Epithelial cell of proximal tubule (primary cell): Measurements from ENCODE around the gene DGKZ. TPM values are rescaled to one million over a fixed set of nuclear protein-coding genes. Genes with fewer than 3 reads are reported as not detected.

ENCODE experiments used
- DNase-seq: peaks from one replicate; pipeline ENCODE4 v3.0.0-alpha.2; 2011; ENCODE audit warnings: low read depth
- H3K4me3 ChIP-seq: 2 replicates; pipeline ENCODE4 v1.5.1; 2011; ENCODE audit warnings: low read depth, mild to moderate bottlenecking, low read length
- total RNA-seq: library from RNA; depleted of rRNA; stranded (reverse); fragments of >200 nt; gene quantifications from 2 replicates; pipeline ENCODE4 v1.2.3, GENCODE V29; 2015
- TF ChIP-seq, protein P1 (sequence below): conservative IDR thresholded peaks from 2 replicates; pipeline ENCODE4 v1.5.1; 2012; ENCODE audit warnings: low read depth, mild to moderate bottlenecking, low read length

The DGKZ gene
- total RNA-seq, 1 donor from 2014 or later, result 41.1 TPM

DNA sequence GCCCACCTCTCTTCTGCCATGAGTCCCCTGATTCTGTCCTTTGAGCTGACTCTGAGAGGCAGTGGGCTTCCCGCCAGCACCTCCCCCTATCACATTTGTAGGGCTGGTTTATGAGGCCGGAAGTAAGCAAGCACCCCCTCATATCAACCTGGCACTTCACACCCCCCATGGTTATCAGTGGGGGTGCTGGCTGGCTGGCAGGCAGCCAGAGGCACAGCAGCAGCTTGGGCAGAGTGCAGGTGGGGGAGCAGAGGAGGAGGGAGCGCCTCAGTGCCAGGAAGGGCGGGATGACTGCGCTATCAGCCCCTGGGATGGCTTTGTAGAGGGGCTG lies 67.2 kb downstream of the DGKZ start:
- no peak for DNase-seq
- TF ChIP-seq, protein P1, sequence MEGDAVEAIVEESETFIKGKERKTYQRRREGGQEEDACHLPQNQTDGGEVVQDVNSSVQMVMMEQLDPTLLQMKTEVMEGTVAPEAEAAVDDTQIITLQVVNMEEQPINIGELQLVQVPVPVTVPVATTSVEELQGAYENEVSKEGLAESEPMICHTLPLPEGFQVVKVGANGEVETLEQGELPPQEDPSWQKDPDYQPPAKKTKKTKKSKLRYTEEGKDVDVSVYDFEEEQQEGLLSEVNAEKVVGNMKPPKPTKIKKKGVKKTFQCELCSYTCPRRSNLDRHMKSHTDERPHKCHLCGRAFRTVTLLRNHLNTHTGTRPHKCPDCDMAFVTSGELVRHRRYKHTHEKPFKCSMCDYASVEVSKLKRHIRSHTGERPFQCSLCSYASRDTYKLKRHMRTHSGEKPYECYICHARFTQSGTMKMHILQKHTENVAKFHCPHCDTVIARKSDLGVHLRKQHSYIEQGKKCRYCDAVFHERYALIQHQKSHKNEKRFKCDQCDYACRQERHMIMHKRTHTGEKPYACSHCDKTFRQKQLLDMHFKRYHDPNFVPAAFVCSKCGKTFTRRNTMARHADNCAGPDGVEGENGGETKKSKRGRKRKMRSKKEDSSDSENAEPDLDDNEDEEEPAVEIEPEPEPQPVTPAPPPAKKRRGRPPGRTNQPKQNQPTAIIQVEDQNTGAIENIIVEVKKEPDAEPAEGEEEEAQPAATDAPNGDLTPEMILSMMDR, result no peak
- no peak overlapping the region for H3K4me3 ChIP-seq

DNA sequence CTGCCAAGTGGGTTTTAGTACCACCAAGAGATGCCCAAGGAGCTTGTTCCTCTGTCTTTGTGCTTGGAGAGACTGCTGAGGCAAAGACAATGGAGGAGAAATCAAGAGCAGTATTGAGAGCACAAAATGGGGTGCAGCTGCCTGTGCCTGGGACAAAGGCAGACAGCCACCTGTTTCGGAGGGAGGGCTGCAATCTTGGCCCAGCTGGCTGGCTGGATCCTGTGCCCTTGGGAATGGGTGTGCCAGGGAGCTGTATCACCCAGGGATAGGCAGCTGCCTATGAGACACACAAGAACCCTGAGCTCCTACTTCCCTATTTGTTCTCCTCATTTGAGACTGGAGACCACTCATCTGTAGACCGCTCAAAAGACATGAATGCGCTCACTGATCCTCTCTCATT lies 67.6 kb downstream of the DGKZ start:
- DNase-seq, result no peak
- H3K4me3 ChIP-seq, result no peak overlapping the region
- TF ChIP-seq, protein P1, result no peak

DNA sequence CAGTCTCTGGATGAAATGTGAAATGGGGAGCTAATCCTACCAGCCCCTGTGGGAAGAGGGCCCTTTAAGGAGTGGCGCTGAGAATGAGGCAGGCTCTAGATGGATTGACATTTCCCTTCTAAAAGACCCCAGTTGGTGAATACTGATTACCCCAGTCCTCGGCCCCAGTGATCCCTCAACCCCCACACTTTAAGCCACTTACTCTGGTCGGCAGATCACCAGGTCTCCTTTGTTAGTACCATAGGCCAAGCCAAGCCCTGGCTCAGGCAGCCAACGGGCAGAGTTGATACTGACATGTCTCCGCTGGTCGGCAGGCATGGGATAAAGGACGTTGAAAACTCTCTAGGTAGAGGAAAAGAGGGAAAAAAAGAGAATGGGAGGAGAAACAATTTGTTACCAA lies 70.4 kb downstream of the DGKZ start:
- DNase-seq, result no peak
- H3K4me3 ChIP-seq, result no peak overlapping the region
- TF ChIP-seq, protein P1, result no peak

DNA sequence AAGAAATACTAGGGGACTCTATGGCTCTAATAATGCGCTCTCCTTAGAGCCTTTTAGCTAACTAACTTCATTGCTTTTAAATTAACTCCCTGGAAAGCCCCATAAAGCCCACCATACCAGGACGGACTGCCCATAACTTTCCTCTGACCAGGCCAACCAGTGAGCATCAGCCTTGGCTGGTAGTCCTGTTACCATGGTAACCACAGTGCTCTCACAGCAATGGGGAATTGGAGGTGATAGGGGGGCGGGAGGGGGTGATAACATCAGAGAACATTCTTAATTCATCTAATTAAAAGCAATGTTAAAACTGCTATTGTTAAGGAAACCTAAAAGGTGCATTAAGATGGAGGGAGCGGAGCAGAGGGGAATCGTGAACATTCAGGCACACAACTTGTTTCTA lies 71.5 kb downstream of the DGKZ start:
- TF ChIP-seq, protein P1, result no peak
- DNase-seq, result no peak
- no peak overlapping the region for H3K4me3 ChIP-seq

DNA sequence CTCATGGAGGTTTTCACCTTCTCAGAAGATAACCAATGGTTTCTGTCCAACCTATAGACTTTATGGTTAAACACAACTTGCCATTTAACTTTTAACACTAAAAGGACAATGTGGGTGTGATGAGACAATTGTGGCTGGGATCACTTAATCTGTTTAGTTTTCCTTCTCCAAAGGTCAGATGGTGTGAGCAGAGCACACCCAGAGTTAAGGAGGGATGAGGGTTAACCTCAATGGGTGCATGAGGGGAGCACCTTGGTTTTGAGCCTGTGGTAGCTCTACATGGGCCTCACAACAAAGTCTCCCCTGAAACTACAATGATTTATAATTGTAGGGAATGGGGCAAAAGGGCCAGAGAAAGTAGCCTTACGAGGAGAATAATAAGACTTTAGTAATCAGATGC lies 73.2 kb downstream of the DGKZ start:
- no peak for DNase-seq
- TF ChIP-seq, protein P1, result no peak
- H3K4me3 ChIP-seq, result no peak overlapping the region

DNA sequence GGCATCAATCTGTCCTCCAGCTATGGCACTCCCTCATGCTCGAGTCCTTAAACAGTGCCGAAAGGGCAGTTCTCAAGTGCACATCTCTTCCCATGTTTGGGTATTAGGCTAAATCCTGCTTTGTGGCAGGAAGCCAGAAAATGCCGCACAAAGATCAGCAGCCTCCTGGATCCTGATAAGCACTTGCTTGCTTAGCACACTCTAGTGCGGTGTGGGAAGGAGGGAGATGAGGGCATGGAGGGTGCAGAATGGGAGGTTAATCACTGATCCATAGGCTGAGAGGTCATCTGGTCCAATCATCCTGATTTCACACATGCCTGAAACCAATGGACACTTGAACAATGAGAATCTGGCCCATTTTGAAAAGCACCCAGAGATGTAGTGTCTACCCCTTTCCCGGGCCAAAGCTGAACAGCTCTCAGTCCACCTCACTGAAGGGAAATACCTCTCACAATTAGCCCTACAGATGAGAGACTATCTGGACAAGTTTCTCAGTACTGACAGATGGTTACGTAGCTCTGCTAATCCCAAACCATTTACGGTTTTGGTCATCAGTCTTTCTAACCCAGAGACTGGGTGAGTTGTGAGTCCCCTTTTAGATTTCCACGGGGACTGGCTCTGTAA lies 74.1 kb downstream of the DGKZ start:
- TF ChIP-seq, protein P1, result no peak
- H3K4me3 ChIP-seq, result no peak overlapping the region
- no peak for DNase-seq

DNA sequence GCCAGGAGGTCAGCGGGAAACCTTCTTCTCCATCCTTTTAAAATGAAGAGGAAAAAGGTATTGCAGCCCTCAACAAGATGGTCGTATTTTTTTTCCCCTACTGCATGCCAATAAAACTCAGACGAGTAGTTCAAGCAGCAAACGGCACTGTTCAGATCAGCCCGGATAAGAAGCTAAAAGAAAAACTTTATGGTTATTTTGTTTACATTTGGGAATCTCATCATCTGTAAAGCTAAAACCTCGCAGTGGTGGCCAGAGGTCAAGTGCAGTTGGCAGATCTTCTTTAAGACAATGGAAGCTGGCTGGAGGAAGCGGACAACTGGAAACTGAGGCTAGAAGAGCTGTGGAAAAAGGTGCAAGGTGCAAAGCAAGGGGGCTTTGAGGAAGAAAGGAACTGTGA lies 75.3 kb downstream of the DGKZ start:
- TF ChIP-seq, protein P1, result no peak
- DNase-seq, result no peak
- no peak overlapping the region for H3K4me3 ChIP-seq
